NCI-H1417 (cell line): ENCODE data around the gene LRRC56.

Experiments
- DNase-seq, 3 experiments: peaks; one replicate each; lab custom pipeline; 2025; lab: John Stamatoyannopoulos, UW

Gene LRRC56

DNA sequence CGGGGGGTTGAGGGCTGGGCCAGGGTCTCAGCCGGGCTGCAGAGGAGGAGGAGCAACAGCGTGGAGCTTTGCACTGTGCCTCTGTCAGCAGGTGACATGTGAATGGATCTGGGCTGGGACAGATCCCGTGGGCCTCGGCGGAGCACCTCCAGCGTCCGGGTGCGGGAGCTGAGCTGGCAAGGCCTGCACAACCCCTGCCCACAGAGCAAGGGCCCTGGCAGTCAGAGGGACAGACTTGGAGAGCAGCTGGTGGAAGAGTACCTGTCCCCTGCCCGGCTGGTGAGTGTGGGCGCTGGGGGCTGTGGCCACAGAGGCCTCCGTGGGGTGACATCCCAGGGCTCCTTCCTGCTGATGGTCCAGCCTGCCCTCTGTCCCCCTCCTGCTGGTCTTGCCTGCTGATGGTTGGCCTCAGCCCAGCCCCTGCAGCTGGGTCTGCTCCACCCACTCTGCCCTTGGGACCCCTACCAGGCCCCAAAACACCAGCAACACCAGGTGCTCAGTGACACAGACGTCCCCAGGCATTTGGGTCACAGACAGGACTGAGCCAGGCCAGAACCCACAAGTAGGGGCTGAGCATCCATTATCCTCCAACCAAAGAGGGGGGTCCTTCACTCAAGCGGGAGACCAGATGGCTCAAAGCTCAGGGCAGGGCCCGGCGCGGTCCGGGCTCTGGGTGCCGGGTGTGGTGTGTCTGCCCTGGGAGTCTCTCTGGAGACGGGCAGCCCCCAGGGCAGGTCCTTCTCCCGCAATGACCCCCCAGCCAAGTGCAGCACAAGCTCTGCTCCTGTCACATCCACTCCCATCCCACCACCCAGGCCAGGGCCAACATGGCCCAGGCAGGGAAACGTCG, 3.5 kb downstream of the LRRC56 start:
- no peak for DNase-seq

DNA sequence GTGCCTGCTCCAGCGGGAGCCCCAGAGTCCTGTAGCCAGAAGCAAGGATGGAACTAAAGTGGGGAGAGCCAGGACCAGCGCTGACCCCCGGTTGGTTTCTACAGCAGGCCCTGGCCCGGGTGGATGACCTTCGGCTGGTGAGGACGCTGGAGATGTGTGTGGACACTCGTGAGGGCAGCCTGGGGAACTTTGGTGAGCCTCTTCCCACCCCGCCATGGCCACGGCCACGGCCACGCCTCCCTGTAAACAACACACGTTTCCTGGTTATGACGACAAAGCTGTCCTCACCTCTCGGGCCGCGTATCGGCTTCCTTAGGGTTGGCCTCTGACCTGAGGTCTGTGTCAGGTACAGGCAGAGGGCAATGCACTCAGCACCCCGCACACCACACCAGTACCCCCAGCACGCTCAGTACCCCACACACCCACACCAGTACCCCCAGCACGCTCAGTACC, 4.1 kb downstream of the LRRC56 start:
- DNase-seq, result no peak

DNA sequence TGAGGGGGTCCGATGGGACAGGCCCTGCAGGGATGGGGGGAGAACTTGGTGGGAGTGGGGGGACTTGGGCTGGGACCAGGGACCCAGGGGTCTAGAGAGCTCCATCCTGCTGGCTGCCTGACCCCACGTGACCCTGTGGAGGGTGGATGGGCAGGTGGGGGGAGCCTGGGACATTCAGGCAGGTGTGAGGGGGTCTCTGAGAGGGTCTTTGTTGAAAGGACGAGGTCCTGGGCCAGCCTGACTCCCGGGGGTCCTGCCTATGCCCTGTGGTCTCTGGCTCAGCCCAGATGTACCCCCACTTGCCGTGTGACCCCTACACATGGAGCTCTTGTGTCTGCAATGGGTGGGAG, 7.5 kb downstream of the LRRC56 start:
- DNase-seq, result no peak

DNA sequence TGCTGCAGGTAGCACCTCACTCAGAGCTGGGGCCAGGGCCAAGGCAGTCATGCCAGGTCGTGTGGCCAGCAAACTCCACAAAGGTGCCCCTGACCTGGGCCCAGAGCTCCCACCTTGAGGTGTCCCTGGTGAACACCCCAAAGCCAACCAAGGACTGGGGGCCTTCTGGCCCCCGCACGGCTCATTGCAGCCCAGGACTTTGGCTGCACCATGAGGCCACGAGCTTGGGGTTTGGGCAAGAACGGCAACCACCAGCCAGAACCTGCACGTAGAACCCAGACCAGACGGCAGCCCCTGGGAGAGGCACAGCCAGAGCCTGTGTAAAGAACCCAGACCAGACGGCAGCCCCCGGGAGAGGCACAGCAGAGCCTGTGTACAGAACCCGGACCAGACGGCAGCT, 7.8 kb downstream of the LRRC56 start:
- DNase-seq, result no peak

DNA sequence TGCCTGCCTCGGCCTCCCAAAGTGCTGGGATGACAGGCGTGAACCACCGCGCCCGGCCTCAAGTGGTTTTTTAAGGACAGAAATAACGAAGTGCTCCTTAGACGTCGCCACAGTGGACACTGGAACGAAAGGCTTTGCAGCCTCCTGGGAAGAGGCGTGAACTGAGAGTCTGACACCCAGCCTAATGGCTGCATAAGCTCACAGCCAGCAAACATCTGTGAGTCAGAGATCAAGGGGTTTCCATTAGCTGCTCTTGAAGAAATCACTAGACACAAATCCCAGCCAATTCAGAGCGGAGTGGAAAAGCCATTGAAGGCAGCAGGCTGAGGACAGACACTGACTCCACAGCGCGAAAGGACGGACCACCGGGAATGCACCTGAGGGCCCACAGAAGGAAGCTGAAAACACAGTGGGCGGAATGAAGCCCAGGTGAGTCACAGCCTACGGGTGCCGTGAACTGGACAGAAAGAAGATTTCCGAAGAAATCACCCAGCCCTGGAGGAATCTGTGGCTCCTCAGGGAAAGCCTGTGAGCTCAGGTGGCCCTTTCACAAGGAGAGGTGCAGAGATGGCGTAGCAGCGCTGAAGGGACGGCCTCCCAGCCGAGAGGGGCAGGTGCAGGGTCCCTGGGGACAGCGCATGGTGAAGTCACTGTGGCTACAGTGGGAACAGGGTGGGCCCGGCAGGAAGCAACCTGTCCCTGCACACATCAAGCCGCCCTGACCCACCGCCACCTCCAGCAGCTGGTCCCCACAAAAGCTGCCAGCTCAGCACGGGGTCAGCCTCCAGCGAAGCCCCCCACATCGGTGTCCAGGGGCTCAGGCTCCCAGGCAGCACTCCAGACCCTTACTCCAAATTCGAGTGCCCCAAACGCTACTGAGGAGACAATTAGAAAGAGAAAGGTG, 11.6 kb downstream of the LRRC56 start:
- peak in 1 of 3 experiments; percentile 6 for DNase-seq

DNA sequence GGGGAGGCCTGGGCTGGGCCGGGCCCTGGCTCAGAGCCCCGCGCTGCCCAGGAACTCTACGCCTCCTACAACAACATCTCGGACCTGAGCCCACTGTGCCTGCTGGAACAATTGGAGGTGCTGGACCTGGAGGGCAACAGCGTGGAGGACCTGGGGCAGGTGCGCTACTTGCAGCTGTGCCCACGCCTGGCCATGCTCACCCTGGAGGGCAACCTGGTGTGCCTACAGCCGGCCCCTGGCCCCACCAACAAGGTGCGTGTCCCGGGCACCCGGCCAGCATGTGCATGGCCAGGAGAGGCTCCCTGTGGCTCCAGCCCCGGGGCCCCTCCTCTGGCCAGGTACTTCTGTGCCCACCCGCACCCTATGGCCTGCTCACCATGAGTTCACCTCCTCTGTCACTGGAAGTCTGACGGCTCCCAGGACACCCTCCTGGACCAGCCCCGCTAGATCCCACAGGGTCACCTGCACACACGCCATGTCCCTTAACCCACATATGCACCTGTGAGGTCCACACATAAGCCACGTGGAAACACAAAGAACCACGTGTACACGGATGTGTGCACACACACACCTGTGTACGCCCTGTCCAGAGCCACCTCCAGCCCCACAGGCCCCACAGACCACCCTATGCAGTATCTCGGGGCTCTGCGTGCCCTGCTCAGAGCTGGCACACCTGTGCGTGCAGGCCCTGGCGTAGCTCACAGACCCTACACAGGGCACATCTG, 12.9 kb downstream of the LRRC56 start:
- DNase-seq, result no peak

DNA sequence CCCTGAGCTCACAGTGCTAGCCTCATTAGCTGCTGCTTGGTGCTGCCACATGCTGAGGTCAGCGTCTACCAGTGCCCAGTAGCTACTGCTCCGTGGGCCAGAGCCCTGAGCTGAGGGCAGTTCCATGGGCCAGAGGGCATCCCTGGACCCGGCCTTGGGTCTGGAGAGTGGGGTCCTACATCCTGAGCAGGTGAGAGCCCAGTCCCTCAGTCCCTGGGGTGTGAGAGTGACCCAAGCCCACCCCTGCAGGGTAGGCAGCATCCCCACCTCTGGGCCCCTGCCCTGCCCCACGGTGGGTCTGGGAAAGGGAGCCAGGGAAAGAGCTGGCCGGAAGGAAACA, 13.4 kb downstream of the LRRC56 start:
- no peak for DNase-seq

DNA sequence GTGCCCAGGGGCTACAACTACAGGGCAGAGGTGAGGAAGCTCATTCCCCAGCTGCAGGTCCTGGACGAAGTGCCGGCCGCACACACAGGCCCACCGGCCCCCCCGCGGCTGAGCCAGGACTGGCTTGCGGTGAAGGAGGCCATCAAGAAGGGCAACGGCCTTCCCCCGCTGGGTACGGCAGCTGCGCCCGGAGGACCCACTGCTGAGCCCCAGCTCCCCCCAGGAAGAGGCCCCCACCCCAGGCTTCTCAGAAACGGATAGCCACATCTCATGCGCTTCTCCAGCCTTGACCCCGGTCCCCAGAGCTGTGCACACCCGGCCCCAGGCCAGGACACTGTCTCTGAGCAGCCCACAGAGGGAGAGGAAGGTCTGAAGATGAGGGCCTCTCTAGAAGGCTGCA, 13.8 kb downstream of the LRRC56 start:
- no peak for DNase-seq

DNA sequence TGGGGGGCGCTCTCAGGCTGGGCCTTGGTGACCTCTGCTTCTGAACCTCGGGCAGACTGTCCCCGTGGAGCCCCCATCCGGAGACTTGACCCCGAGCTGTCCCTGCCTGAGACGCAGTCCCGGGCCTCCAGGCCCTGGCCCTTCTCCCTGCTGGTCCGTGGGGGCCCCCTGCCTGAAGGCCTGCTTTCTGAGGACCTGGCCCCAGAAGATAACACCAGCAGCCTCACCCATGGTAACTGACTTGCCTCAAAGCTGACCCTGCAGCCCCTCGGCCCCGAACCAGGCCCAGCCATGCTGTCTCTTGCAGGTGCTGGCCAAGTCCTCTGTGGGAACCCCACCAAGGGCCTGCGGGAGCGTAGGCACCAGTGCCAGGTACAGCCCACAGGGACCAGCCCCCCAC, 14.3 kb downstream of the LRRC56 start:
- DNase-seq, result no peak

DNA sequence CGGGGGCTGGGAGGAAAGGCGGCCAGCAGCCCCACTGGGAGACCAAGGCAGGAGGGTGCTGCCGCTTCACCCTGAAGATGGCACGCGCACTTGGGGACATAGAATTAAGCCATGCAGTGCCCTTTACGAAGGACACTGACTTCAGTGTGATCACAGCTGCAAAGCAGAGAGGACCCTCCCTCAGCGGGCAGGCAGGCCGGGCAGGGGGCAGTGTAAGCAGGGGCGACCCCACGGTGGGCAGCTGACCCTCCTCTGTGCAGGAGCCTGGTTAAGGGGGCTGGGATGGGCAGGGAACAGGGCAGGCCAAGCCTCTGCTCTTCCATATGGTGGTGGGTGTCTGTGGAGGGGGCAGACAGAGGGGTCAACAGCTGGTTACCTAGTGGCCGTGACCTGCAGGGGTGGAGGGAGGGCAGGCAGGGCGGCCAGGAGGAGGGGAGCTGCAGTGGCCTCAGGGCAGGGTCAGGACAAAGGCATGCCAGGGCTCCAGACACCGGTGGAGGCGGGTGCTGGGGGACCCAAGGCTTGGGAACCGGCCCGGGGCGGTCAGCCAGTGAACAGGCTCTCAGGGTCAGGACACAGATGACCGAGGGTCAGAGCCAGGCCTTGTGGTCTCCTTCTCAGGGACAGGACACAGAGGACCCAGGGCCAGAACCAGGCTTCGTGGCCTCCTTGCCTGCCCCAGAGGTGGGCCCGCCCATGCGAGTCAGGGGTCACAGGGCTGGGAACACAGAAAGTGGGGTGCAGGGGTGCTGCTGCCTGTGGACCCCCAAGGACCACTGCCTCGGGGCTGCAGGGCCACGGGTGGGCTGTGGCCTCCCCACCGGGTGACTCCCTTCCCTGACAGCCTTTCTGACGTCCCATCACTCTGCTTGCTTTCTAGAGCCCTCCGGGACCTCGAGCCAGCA, 16.0 kb downstream of the LRRC56 start:
- DNase-seq, result no peak

DNA sequence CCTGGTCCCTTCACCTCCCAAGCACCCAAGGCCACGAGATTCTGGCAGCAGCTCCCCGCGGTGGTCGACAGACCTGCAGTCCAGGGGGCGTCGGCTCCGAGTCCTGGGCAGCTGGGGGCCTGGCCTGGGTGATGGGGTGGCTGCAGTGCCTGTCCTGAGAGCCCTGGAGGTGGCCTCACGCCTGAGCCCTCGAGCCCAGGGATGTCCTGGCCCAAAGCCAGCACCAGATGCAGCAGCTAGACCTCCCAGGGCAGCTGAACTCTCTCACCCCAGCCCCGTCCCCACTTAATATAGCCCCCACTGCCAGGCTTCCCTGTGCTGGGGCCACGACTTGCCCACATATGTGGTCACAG, 16.6 kb downstream of the LRRC56 start:
- DNase-seq, result peak in 1 of 3 experiments; percentile 28

DNA sequence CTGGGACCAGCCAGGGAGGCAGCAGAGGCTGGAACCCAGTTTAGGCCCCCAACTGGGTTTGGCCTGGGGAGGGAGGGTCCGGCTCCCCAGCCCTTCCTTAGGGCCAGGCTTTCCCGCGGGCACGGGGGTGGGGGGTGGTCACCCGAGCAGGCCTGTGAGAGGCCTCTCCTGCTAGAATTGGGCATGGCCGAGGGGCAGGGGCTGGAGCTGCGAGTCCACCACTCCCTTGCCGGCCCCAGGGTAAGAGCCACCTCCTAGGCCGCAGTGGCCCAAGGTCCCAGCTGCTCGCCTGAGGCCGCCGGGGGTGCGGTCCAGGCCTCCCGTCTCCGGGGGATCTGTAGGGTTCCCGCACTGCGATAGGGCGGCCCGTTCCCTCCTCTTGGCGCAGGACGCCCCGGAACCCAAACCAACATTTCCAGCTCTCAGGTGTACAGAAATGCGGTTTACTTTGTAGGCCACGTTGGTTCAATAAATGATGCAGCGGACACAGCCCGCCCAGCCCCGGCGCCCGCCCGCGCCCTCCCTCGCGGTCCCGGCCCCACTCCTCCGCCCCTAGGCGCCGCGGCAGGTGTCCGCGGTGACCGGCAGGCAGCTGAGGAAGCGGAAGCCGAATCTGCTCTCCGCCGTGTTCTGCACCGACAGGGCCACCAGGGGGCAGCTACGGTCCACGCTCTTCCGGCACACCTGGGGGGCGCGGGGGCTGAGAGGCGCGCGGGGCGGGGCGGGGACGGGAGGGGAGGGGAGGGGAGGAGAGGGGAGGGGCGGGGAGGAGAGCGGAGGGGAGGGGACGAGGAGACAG, 17.3 kb downstream of the LRRC56 start:
- DNase-seq, result peak; percentile 83 to 91 (median 86)

DNA sequence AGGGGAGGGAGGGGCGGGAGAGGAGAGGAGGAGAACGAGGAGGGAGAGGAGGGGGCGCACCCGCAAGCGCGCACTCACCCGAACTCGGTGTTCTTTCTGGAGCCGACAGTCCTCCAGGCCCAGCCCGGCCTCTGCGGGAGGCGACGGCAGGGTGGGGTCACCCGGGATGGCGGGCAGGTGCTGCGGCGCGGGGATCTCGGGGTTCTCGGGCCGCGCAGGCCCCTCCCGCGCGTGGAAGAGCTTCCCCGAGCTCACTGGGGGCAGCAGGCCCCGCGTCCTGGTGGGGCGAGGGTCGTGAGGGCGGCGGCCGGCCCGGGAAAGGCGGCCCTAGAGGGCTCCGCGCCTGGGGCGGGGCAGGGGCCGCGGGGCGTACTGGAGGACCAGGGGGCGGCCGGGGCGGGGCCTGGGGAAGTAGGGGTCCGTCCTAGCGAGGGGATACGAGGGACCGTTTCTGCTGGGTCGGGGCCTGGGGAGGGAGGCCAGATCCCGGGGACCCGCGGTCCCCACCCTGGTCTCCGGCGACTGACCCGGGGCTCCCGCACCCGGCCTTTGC, 18.0 kb downstream of the LRRC56 start:
- peak in 1 of 3 experiments; percentile 76 for DNase-seq

DNA sequence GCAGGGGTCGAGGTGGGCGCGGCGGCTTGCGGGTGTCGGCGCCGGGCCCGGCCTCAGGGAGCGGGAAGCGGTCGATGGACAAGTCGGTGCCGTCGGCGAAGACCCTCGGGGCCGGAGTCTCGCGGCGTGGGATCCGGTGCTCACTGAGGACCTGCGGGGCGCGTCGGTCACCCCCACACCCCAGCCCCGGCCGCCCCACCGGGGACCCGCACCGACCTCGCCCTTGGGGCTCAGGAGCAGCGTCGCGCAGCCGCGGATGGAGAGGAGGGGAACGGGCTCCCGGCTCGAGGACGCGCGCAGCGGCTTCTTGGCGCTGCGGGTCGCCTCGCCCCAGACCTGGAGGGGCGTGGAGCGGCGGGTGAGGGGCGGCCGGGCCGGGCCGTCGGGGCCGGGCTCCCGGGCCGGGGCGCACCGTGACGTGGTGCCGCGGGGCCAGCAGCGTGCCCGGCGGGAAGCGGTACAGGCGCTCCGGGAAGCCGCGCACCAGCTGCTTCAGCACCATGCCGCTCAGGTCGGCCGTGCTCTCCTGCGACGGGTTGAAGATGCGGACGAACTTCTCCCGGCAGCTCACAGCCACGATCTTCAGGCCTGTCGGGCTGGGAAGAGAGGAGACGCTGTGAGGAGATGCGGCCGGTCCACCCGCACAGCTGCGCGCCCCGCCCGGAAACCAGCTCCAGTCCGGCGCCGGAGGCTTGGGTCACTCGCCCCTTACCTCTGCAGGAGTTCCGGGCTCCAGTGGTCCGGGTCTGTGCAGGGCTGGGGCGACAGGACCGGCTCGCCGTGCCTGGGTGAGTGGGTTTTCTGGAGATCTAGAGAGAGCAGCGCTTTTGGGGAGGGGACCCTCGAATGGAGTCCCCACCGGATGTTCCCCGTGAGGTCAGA, 18.7 kb downstream of the LRRC56 start:
- DNase-seq, result peak in 2 of 3 experiments; percentile 47 to 61

DNA sequence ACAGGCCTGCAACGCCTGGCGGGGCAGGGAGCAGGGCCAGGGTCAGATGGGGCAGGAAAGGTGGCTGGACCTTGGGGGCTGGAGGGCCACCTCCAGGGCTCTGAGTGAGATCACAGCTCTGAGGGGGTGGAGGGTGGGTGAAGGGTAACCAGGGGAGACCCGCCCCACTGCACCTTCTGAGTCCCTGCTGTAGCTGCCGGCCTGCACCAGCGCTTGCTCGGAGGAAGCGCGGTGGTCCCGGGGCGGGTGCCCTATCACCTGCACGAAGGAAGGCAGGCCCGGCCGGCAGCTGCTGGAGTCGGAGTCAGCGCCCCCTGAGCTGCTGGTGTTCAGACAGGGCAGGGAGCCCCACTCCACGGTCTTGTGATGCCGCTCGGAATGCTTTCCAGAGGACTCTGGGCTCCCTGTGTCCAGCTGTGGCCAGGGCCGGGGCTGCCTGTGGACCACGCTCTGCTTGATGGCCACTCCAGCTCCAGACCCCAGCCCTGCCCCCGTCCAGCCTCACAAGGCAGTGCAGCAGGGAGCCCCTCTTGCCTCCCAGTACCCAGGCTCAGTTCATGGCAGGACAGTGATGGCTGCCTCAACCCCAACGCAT, 19.4 kb downstream of the LRRC56 start:
- DNase-seq, result no peak

DNA sequence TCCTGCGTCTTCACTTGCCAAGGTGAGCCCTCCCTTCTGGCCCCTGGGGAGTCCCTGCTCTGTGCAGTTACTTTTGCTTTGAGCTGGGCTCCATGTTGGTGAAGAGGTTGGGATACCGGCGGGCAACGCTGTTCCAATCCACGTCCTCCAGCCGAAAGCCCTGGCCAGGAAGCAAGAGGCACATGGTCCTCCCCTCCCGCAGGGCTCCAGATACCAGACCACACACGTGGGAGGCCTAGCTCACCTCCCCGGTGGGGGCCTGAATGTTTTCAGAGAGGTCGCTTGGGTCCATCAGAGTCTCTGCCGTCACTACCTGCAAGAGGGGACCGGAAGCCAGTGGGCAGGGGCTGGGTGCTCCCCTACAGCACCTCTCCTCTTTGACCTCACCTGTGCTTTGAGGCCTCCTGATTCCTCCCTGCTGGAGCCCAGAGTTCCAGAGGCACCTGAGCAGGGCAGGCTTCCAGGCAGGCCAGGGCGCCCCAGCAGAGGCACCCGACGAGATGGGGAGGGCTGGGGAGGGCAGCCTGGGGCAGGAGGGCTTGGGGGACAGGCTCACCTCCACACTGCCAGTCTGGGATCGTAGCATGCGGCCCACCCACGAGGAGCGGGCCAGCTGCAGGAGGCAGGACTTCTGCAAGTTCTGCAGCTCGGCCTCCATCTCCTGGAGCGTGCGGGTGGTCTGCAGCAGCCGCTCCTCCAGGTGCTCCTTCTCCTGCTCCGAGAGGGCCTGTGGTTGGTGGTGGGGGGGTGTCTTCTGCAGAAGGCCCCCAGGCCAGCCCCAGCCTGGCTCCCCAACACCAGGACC, 20.2 kb downstream of the LRRC56 start:
- no peak for DNase-seq

DNA sequence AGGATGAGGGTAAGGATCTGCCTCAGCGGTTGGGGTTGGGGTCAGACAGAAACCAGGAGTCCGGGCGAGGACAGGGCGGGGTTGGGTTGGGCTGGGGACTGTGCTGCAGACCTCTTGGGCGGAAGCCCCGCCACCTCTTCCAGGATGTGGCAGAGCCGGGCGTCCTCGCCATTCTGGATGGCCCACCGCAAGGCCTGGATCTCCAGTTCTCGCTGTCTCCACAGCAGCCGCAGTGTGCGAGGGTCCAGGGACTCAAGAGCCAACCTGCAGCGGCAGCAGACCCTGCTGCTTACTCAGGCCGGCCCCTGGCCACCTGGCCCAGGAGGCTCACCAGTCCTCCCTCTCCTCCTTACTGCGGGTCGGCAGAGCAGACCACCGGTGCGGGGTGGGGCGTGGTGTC, 21.2 kb downstream of the LRRC56 start:
- DNase-seq, result no peak

DNA sequence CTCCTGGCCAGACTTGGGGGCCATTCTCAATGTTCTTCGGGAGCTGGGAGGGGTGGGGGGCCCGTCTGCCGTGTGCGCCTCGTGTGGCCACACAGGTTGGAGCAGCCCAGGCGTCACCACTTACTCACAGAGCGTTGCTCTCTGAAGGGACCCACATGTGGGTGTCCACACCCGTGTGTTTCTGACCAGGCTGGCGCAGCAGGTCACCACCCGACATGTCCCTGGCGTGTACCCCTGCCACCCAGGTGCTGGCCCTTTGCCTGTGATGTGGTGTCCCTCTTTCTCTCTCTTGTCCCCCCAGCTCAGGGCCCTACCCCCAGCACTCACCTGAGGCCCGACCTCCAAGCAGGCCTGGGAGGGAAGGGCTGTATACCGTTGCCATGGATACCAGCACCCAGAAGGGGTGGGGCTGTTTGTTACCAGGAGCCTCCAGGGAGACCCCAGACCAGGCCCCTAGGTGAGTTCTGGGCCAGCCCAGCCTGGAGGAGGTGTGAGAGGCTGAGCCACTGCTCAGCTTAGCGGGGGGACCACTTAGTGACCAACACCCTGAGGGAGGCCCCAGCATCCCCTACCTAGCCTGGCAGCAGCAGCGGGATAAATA, 21.8 kb downstream of the LRRC56 start:
- DNase-seq, result no peak
